Prostate gland (tissue), 2 donors: ENCODE measurements around the gene JAKMIP1. TPM values are rescaled to one million over a fixed set of nuclear protein-coding genes. Genes with fewer than 3 reads are reported as not detected.

Experiments used
- DNase-seq: peaks from one replicate; pipeline ENCODE4 v3.0.0-alpha.2; 2019; ENCODE audit warnings: low spot score
- H3K27ac ChIP-seq, 2 donors: fragments of 200-600 bp; sonication (generic); 2 replicates each; pipeline ENCODE4 v1.5.1; 2017 to 2019
- H3K27me3 ChIP-seq: fragments of 200-600 bp; sonication (generic); replicated peaks from 2 replicates; pipeline ENCODE4 v1.5.1; 2019; ENCODE audit not compliant: insufficient read depth
- H3K36me3 ChIP-seq, 2 donors: fragments of 200-600 bp; sonication (generic); 1 replicate in 1 of 2; 2 replicates in 1 of 2; pipeline versions ENCODE4 v1.5.1 to v1.8.1; 2017 to 2019
- H3K4me1 ChIP-seq: fragments of 200-600 bp; sonication (generic); replicated peaks from 2 replicates; pipeline ENCODE4 v1.5.1; 2019
- H3K4me3 ChIP-seq, 2 donors: fragments of 200-600 bp; sonication (generic); 2 replicates each; pipeline ENCODE4 v1.5.1; 2017 to 2019
- H3K9me3 ChIP-seq: fragments of 200-600 bp; sonication (generic); 2 replicates; pipeline ENCODE4 v1.5.1; 2017
- POLR2A ChIP-seq: fragments of 450-650 bp; IDR thresholded peaks from one replicate; pipeline ENCODE4 v1.6.1; 2016; ENCODE audit warnings: antibody characterized with exemption, mild to moderate bottlenecking
- POLR2AphosphoS5 ChIP-seq: sonication (generic); formaldehyde crosslinking; IDR thresholded peaks from one replicate; pipeline ENCODE4 v1.6.1; 2017; ENCODE audit warnings: antibody characterized with exemption
- WGBS: methylation state at CpG from one replicate; pipeline ENCODE4 v1.1.5; 2018; 5-methylcytosine and 5-hydroxymethylcytosine counted together
- intact Hi-C: fragments of 100-400 bp; cut with DNase I; formaldehyde crosslinking; loops from one replicate; pipeline ENCODE4 v1.14.2; 2022
- total RNA-seq, 2 donors: library from RNA; depleted of rRNA; stranded (reverse); fragments of >200 nt; gene quantifications; one replicate each; pipeline ENCODE4 v1.1.0, GENCODE V29; 2016
- TF ChIP-seq, protein P1 (sequence below), 4 experiments: fragments of 200-600 bp in 2 of 4; fragments of 450-650 bp in 2 of 4; sonication (generic) in 2 of 4; IDR thresholded peaks; 1 replicate in 3 of 4; 2 replicates in 1 of 4; pipeline ENCODE4 v1.5.1; 2016 to 2019; ENCODE audit warnings: antibody characterized with exemption in 4 of 4, mild to moderate bottlenecking in 2 of 4, moderate library complexity in 2 of 4

JAKMIP1 gene
- total RNA-seq, 2 donors from 2014 or later, result 22.4 to 29.1 TPM

DNA sequence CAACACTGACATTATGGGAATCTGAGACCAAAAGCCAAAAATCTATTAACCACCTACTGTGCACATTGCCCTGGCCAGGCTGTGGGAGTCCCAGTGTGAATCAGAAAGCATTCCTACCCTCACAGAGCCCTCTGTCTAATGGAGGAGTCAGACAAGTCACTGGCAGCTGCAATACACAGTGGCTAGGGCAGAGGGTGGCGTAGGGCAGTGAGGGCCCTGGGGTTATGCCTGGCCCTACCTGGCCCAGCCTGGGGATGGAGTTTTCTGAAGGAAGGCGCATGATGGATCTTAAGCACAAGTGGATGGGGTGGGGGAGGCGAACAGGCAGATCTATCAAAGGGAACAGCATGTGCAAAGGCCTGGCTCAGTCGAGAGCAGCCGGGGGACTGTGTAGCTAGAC, 10.8 kb downstream of the JAKMIP1 start:
- no peak overlapping the region for H3K27ac ChIP-seq
- H3K4me3 ChIP-seq, result no peak overlapping the region
- no peaks in the 10 kb centered on the region for H3K27me3 ChIP-seq
- intact Hi-C loops, result no loop called here
- no peaks in the 10 kb centered on the region for H3K36me3 ChIP-seq
- TF ChIP-seq, protein P1, sequence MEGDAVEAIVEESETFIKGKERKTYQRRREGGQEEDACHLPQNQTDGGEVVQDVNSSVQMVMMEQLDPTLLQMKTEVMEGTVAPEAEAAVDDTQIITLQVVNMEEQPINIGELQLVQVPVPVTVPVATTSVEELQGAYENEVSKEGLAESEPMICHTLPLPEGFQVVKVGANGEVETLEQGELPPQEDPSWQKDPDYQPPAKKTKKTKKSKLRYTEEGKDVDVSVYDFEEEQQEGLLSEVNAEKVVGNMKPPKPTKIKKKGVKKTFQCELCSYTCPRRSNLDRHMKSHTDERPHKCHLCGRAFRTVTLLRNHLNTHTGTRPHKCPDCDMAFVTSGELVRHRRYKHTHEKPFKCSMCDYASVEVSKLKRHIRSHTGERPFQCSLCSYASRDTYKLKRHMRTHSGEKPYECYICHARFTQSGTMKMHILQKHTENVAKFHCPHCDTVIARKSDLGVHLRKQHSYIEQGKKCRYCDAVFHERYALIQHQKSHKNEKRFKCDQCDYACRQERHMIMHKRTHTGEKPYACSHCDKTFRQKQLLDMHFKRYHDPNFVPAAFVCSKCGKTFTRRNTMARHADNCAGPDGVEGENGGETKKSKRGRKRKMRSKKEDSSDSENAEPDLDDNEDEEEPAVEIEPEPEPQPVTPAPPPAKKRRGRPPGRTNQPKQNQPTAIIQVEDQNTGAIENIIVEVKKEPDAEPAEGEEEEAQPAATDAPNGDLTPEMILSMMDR (IDR thresholded peaks at IDR 0.05), result no peak
- no peak for TF ChIP-seq POLR2AphosphoS5
- no peak for TF ChIP-seq POLR2A
- WGBS, result 85% methylated on average over 5 of the region's 5 CpGs
- H3K9me3 ChIP-seq, result no peaks in the 10 kb centered on the region
- no peak for DNase-seq
- no peaks in the 10 kb centered on the region for H3K4me1 ChIP-seq

DNA sequence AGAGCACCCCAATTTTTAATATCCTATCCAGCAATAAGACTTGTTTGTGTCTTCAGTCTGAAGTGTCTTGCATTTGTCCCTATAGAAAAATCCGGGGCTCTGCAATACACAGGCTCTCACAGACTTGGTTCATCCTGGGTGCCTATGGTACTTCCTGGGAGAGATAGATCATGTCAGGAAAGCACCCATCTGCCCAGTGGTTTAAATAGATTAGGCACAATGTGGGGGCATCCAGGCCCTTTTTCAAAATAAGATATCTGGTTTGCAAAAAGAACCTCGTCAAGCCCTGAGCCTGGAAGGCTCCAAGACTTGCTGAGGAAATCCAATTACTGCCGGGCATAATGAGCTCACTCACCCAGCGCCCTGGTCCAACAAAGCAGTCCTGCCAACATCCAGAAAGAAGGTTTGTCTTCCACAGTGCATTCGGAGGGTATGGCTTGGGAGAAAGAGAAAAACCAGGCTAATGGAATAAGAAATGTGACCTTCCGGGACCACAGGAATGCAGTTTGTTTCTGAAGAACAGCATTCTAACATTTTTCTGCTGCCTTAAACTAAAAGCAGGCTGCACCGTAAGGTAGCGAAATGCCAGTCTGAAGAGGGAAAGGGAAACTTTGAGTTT, 11.6 kb downstream of the JAKMIP1 start:
- Histone ChIP-seq H3K27ac (no peak overlapping the region), H3K27me3 (no peaks in the 10 kb centered on the region), H3K9me3 (no peaks in the 10 kb centered on the region), H3K36me3 (no peaks in the 10 kb centered on the region), H3K4me3 (no peak overlapping the region), H3K4me1 (no peaks in the 10 kb centered on the region)
- 65% methylated on average over 8 of the region's 8 CpGs for WGBS
- TF ChIP-seq POLR2AphosphoS5 (no peak), POLR2A (no peak)
- TF ChIP-seq, protein P1 (IDR thresholded peaks at IDR 0.05), result no peak
- intact Hi-C loops, result no loop called here
- no peak for DNase-seq

DNA sequence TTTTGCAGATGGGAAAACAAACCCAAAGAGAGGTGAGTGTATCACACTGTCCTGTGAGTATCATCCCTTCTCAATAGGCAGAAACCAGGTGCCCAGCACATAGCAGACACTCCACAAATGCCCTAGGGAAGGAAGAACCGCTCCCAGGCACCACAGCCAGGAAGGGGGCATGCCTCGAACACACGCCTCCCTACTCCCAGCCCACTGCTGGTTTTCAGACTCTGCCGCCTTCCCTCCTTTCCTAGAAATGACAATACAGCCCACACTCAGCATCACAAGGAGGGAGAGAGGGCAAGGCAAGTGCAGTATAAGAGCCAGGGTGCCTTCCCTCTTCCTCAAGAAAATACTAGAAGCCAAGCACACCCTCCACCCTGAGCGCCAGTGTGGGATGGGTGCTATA, 16.2 kb downstream of the JAKMIP1 start:
- Histone ChIP-seq H3K4me1 (no peaks in the 10 kb centered on the region), H3K36me3 (no peaks in the 10 kb centered on the region), H3K9me3 (no peaks in the 10 kb centered on the region), H3K27ac (no peak overlapping the region), H3K4me3 (no peak overlapping the region), H3K27me3 (no peaks in the 10 kb centered on the region)
- TF ChIP-seq POLR2A (no peak), POLR2AphosphoS5 (no peak)
- TF ChIP-seq, protein P1 (IDR thresholded peaks at IDR 0.05), result no peak
- intact Hi-C loops, result no loop called here
- 66% methylated on average over 5 of the region's 5 CpGs for WGBS
- no peak for DNase-seq

DNA sequence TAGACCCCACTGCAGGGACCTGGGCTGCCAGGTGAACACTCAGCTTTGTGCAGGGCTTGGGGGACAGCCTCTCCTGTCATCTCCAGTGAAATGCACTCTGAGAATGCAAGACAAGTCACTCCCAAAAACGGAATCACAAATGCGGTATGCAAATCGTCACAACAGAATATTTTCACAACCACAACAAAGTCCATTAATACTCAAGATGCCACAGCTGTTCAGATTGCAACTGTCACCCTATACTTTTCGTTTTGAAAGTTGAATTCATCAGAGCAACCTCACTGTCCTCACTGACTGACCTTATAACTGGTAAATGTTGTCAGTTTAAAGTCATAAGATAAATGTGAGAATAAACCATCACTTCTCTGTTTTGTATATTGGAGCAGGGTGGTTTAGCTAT, 16.6 kb downstream of the JAKMIP1 start:
- H3K9me3 ChIP-seq, result no peaks in the 10 kb centered on the region
- no peak overlapping the region for H3K27ac ChIP-seq
- no peak overlapping the region for H3K4me3 ChIP-seq
- DNase-seq, result no peak
- intact Hi-C loops, result no loop called here
- H3K36me3 ChIP-seq, result no peaks in the 10 kb centered on the region
- TF ChIP-seq, protein P1 (IDR thresholded peaks at IDR 0.05), result no peak
- TF ChIP-seq POLR2AphosphoS5 (no peak), POLR2A (no peak)
- H3K27me3 ChIP-seq, result no peaks in the 10 kb centered on the region
- WGBS, result 80% methylated on average over 4 of the region's 4 CpGs
- no peaks in the 10 kb centered on the region for H3K4me1 ChIP-seq
